Measurements from ENCODE around the gene ZNF157.

The ZNF157 gene

DNA sequence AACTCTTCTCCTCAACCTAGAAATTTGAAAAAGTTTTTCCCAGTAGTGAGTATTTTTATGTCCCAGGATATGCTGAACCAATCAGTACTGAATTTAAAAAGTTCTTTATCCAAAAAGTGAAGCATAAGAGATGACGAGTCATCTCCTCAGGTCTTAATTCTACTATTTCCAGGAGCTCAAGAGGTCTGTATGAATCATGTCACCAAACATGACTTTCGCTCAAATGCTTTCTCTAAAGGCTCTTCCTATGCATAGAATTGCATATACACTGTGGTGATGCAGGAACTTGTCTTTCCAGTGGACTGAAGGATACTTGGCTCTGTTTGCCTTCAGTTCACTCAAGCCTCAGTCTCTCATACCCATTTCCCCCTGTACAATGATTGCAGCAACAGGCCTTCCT lies 76.6 kb downstream of the ZNF157 start:
- DNase-seq (ENCODE audit: low read depth in 2 of 2) = no peak

DNA sequence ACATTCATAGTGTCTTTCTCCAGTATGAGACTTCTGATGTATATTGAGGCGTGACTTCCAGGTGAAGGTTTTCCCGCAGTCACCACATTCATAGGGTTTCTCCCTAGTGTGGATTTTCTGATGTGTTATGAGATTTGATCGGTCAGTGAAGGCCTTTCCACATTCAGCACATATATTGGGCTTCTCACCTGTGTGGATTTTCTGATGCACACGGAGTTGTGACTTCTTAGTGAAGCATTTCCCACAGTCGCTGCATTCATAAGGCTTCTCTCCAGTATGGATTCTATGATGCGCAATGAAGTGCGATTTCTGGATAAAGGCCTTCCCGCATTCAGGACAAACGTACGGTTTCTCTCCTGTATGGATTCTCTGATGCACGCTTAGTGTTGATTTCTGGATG lies 77.2 kb downstream of the ZNF157 start:
- no peak for DNase-seq (ENCODE audit: low read depth in 2 of 2)

DNA sequence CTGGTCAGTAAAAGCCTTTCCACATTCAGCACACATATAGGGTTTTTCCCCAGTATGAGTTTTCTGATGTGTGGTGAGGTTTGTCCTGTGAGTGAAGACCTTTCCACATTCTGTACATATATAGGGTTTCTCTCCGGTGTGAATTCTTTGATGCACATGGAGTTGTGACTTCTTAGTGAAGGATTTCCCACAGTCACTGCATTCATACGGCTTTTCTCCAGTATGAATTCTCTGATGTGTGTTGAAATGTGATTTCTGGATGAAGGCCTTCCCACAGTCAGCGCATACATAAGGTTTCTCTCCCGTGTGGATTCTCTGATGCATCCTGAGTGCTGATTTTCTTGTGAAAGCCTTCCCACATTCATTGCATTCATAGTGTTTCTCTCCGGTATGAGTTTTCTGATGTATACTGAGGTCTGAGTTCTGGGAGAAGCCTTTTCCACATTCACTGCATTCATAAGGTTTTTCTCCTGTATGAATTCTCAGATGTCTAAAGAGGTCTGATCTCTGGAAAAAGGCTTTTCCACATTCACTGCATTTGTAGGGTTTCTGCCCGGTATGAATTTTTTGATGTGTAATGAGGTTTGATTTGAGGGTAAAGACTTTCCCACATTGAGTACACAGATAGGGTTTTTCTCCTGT lies 77.9 kb downstream of the ZNF157 start:
- no peak for DNase-seq (ENCODE audit: low read depth in 2 of 2)

DNA sequence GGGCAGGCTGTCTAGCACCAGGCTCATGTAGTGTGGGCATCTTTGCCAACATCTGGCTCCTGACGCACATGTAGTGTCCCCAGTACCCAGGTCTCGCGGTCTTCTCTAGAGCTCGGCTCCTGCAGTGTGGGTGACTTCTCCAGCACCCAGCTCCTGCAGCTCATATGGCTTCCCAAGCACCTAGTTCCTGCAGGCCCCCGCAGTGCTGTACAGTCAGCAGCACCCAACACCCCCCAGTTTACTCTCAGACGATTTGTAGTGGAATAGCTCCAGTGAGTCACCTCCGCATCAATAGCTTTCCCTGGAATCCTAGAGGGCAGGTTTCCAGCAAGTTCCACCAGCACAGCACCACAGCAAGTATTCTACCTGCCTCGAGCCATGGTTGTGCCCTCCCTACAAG lies 81.7 kb downstream of the ZNF157 start:
- no peak for DNase-seq (ENCODE audit: low read depth in 2 of 2)

DNA sequence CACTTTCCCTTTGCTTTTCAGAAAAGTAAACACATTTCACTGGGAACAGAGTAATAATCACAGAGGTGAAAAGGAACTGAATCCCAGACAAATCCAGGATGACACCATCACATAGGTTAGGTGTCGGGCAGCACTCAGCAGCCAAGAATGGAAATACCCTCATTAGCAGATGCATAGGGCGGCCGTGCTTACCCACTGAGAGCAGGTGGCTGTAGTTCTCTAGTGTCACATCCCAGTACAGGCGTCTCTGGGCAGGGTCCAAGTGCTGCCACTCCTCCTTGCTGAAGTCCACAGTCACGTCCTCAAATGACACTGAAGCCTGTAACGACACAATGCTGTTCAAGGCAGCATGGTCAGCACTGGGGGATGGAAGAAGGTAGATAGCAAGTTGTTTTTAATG lies 85.7 kb downstream of the ZNF157 start:
- no peak for DNase-seq (ENCODE audit: low read depth in 2 of 2)

DNA sequence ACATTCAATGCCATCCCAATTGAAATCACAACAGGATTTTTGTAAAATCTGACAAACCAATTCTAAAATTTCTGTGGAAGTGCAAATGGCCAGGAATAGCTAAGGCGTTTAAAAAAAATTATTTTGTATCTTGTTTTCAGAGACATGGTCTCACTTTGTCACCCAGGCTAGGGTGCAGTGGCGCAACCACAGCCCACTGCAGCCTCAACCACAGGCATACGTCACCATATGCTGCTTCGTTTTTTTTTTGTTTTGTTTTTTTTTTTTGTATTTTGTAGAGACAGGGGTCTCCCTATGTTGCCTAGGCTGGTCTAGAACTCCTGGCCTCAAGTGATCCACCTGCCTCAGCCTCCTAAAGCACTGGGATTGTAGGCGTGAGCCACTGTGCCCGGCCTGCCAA lies 88.2 kb downstream of the ZNF157 start:
- no peak for DNase-seq (ENCODE audit: low read depth in 2 of 2)

DNA sequence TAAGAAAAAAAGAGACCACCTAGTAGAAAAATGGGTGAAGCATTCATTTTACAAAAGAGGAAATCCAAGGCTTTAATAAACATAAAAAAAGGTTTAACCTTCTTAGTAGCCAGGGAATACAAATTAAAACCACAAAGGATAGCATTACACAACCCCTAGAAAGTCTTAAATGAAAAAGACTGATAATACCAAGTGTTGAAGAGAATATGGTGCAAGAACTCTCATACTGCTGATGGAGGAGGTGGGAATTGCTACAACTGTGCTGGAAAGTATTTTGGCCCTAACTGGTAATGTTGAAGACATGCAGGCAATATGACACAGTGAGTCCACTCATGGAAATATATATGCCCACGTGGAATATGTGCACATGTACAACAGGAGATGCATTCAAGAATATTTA lies 90.2 kb downstream of the ZNF157 start:
- DNase-seq (ENCODE audit: low read depth in 2 of 2) = no peak

Data from stimulated activated CD8-positive, alpha-beta memory T cell treated with anti-CD3 and anti-CD28 coated beads, Interleukin-15, amount 100 ng/mL, for 48 hours (primary cell).